IPS-NIHi7 (cell line): ENCODE results near the gene LDAH.
A peak's percentile ranks its signal among the peaks of the same experiment; 100 is the strongest.

Experiments
- DNase-seq: peaks from one replicate; pipeline ENCODE4 v3.0.0; 2012; ENCODE audit warnings: mixed read lengths; ENCODE audit errors: extremely low spot score

LDAH gene

DNA sequence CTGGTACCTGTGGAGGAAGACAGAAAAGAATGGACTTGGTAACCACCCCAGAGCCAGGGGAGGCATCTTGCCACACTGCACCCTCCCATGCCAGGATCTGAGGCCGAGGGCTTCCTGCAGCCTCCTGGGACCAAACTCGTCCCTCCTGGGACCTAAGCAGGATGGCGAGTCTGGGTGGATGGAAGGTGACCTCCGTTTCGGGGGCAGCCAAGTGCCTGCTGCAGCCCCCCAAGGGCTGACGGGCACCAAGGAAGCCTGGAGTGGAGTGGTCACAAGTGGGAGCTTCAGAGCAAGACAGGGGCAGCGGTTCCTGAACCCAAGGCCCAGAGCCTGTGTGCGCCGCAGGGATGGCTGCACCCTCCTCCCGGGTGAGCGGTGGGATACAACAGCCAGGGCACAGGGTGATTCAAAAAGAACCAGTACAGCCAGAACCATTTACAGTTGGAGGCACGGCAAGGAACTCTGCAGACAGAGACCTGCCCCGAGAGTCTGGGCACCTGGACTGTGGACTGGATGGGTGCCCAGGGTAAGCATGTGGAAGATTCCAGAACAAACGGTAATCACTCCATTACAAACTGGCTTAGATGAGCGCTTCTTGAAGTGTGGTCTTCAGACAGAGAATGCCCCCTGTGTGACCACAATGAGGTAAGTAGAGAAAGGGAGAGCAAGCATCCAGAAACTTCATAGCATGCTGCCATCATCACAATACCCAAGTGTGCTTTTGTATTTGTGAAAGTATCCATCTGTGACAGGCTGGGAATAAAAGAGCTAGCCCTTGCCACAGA lies 184.1 kb downstream of the LDAH start:
- no peak for DNase-seq

DNA sequence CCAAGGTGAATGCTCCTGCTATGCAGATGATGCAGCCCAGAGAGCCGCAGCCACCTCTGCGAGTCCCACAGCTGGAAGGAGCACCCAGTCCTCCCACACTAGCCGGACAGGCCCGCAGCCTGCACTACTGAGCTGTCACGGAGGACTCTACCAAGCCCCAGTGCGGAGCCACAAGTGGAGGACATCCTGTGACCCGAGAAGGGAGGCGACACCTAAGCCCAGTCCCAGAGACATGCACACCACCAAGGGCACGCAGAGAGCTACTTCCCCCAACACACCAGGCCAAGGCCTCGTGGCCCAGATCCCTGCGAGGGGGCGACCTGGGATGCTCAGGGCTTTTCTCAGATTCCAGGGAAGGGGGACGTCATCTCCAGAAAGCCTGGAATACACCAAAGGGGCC lies 184.9 kb downstream of the LDAH start:
- DNase-seq, result no peak

DNA sequence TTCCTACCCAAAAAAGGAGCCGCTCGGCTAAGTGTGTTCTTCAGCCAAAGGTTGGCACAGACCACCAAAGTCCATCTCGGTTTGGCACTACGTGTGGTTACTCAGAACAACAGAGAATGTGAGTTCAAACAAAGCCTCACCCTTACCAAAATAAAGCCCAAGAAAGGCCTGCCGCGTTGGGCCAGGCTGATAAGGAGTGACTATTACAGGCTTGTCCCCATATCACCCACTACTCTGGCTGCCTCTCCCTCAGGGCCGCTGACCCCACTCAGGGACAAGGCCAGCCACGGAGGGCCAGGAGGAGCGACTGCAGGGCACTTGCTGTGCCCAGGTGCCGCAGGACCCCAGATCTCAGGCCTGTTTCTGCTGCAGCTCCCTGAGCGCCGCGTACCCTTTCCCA lies 185.8 kb downstream of the LDAH start:
- DNase-seq, result no peak

DNA sequence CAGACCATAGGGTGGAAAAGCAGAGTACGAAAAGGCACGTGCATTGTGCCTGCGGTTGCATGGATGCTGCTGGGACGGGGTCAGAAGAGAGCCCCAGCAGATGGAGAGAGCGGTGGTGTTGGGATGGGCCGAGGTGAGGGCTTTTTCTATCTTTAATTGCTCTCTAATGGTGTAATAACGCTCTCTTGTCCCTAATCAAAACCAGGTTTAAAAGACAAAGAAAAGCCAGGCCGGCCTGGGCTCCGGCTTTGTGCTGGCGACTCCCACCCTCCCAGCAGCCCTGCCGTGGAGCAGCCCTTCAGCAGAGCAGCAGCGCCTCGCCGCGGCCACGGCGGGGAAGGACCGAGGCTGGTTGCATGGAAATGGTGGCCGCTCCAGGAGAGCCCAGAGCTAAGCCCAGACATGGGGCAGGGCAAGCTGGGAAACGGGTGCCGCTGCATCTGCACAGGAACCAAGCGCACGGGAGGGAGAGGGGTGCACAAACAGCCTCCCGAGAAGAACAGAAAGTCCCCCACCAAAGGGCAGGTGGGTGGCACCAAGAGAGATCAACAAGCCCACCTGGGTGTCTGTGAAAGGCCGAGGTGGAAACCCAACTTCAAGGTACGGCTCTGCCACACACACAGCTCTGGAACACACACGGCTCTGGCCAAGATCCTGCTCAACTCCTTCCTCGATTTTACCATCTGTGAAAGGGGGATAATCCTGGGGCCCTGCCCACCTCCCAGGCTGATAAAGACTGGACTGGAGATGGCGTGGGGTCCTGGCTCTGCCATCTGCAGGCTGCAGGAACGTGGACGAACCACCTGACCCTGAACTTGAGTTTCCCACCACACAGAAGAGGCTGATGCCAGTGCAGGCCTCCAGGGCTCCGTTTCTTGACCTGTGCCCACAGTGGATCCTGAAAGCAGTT lies 187.0 kb downstream of the LDAH start:
- peak; percentile 95 for DNase-seq

DNA sequence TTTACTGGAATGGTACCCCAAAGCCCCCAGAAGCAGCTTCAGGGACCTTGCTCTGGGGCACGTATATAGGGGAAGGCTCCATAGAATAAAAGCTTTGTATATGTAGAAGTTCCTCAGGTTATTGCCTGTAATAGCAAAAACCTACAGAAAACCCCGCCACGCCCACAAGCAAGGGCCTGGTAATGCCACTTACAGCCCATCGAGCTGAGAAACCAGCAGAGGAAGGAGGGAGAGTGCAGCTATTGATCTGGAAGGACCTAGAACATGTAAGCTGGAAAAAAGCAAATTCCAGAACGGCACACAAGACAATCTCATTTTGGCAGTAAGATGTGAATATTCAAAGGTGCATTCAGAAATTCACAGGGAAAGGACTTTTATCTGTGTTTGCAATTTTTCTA lies 187.8 kb downstream of the LDAH start:
- no peak for DNase-seq

DNA sequence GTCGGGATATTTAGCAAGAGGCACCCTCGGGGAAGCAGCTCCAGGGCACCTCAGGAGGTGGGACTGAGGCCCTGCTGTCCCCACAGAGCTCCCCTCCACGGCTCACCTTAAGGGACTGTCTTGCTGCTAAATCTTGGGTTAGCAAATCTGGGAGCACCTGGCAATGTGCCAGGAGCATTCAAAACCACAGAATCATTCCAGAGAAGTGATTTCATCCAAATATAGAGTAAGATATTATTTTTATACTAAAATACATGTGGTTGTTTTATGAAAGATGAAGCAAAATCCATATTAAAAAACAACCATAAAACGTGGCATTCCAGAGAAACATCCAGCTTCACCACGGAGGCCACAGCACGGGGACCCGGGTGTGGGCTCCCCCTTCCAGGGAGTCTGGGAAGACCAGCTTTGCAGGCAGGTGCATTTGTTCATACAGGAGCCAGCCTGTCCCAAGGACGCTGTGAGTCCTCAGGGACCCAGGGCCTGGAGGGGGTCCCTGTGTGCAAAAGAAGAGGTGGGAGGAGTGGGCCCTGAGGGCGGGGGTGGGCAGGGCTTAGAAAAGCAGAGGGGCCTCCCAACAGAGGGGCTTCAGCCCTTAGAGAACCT lies 188.3 kb downstream of the LDAH start:
- no peak for DNase-seq
